H1 (cell line): ENCODE data around the gene NRXN3. TPM values are rescaled to one million over a fixed set of nuclear protein-coding genes. Genes with fewer than 3 reads are reported as not detected.

Experiments used
- CTCF ChIA-PET: fragments of 300-600 bp; sonication (Branson Sonifier 250); formaldehyde crosslinking; loops from one replicate; lab custom pipeline; 2021; ENCODE audit not compliant: partially characterized antibody; lab: Charles Lee
- POLR2A ChIA-PET: fragments of 300-600 bp; sonication (Branson Sonifier 250); formaldehyde crosslinking; loops from one replicate; lab custom pipeline; 2021; ENCODE audit warnings: inconsistent platforms; ENCODE audit not compliant: partially characterized antibody; lab: Charles Lee
- DNase-seq, 2 experiments: peaks; one replicate each; pipeline versions ENCODE4 v3.0.0 to v3.0.0-alpha.2; 2010 to 2022; ENCODE audit warnings: low spot score in 2 of 2, low read depth in 1 of 2, mixed read lengths in 1 of 2
- FAIRE-seq: peaks from 2 replicates; lab custom pipeline; 2011; peaks lifted over from hg19 to GRCh38; lab: Jason Lieb, UNC
- H2AFZ ChIP-seq: 2 replicates; pipeline ENCODE4 v1.8.1; 2012; ENCODE audit warnings: low read length, inconsistent platforms
- H2AK5ac ChIP-seq: 2 replicates; pipeline ENCODE4 v1.6.1; 2013; ENCODE audit warnings: low read depth, low read length
- H2BK120ac ChIP-seq: replicated peaks from 2 replicates; pipeline ENCODE3; 2013; ENCODE audit warnings: low read depth, low read length, inconsistent platforms
- H2BK12ac ChIP-seq: 2 replicates; pipeline ENCODE4 v1.6.1; 2013; ENCODE audit warnings: low read depth, low read length
- H2BK15ac ChIP-seq: 2 replicates; pipeline ENCODE4 v1.6.1; 2013; ENCODE audit warnings: low read length
- H2BK20ac ChIP-seq: 2 replicates; pipeline ENCODE4 v1.6.1; 2013; ENCODE audit warnings: low read length
- H2BK5ac ChIP-seq: 2 replicates; pipeline ENCODE4 v1.6.1; 2013; ENCODE audit warnings: low read depth, low read length
- H3K14ac ChIP-seq: 2 replicates; pipeline ENCODE4 v1.6.1; 2013; ENCODE audit warnings: inconsistent platforms; ENCODE audit not compliant: insufficient read length
- H3K18ac ChIP-seq: 2 replicates; pipeline ENCODE4 v1.6.1; 2013; ENCODE audit warnings: low read length; ENCODE audit errors: extremely low read depth
- H3K23ac ChIP-seq: 2 replicates; pipeline ENCODE4 v1.6.1; 2013; ENCODE audit warnings: inconsistent platforms; ENCODE audit not compliant: insufficient read length
- H3K23me2 ChIP-seq: 2 replicates; pipeline ENCODE4 v1.6.1; 2013; ENCODE audit warnings: low read depth, low read length
- H3K27ac ChIP-seq: 2 replicates; pipeline ENCODE4 v1.6.1; 2011; ENCODE audit warnings: low read depth, low read length, inconsistent platforms
- H3K27me3 ChIP-seq, 4 experiments: replicated peaks in 1 of 4; 1 replicate in 1 of 4; 2 replicates in 3 of 4; pipeline versions ENCODE4 v1.6.1 to v1.8.1; 2011 to 2013; ENCODE audit warnings: low read length in 3 of 4, mild to moderate bottlenecking in 3 of 4, inconsistent platforms in 2 of 4, mixed read lengths in 2 of 4, moderate library complexity in 1 of 4; ENCODE audit not compliant: control insufficient read depth in 3 of 4, insufficient read depth in 3 of 4; ENCODE audit errors: extremely low read depth in 1 of 4
- H3K36me3 ChIP-seq, 4 experiments: 2 replicates each; pipeline versions ENCODE4 v1.6.1 to v1.8.1; 2011 to 2013; ENCODE audit warnings: mild to moderate bottlenecking in 4 of 4, low read length in 3 of 4, moderate library complexity in 2 of 4, control low read depth in 1 of 4, inconsistent platforms in 1 of 4; ENCODE audit not compliant: insufficient read depth in 4 of 4, control insufficient read depth in 2 of 4
- H3K4ac ChIP-seq: replicated peaks from 2 replicates; pipeline ENCODE3; 2013; ENCODE audit warnings: low read length, low read depth, mixed read lengths, inconsistent platforms; ENCODE audit not compliant: insufficient read length
- H3K4me1 ChIP-seq, 4 experiments: replicated peaks in 1 of 4; 1 replicate in 1 of 4; 2 replicates in 3 of 4; pipeline versions ENCODE4 v1.6.1 to v1.8.1; 2011 to 2013; ENCODE audit warnings: low read length in 3 of 4, inconsistent platforms in 2 of 4, mixed read lengths in 1 of 4; ENCODE audit not compliant: insufficient read depth in 4 of 4, control insufficient read depth in 3 of 4
- H3K4me2 ChIP-seq, 2 experiments: 2 replicates each; pipeline versions ENCODE4 v1.6.1 to v1.8.1; 2011 to 2013; ENCODE audit warnings: low read depth in 2 of 2, low read length in 2 of 2, control low read depth in 1 of 2, inconsistent platforms in 1 of 2, mild to moderate bottlenecking in 1 of 2; ENCODE audit not compliant: insufficient read depth in 1 of 2
- H3K4me3 ChIP-seq, 4 experiments: fragments of 200-600, 300-600 bp in 1 of 4; sonication (generic), shearing (Covaris generic), sonication (Bioruptor Twin) in 1 of 4; 2 replicates each; pipeline versions ENCODE4 v1.5.1 to v1.8.1; 2011 to 2016; ENCODE audit warnings: low read length in 4 of 4, low read depth in 3 of 4, control low read depth in 2 of 4, inconsistent platforms in 2 of 4, mild to moderate bottlenecking in 2 of 4, mixed read lengths in 1 of 4, moderate library complexity in 1 of 4; ENCODE audit not compliant: insufficient read depth in 2 of 4; ENCODE audit errors: extremely low read depth in 1 of 4
- H3K56ac ChIP-seq: replicated peaks from 2 replicates; pipeline ENCODE3; 2013; ENCODE audit warnings: low read depth, mild to moderate bottlenecking, mixed read lengths, low read length, inconsistent platforms; ENCODE audit not compliant: insufficient read length
- H3K79me1 ChIP-seq: 2 replicates; pipeline ENCODE4 v1.6.1; 2013; ENCODE audit warnings: low read depth, low read length, control low read depth
- H3K79me2 ChIP-seq, 2 experiments: 2 replicates each; pipeline versions ENCODE4 v1.6.1 to v1.8.1; 2012 to 2013; ENCODE audit warnings: low read length in 2 of 2, mild to moderate bottlenecking in 2 of 2, inconsistent platforms in 1 of 2; ENCODE audit not compliant: insufficient read depth in 2 of 2, control insufficient read depth in 1 of 2
- H3K9ac ChIP-seq, 4 experiments: replicated peaks in 1 of 4; 1 replicate in 1 of 4; 2 replicates in 3 of 4; pipeline versions ENCODE4 v1.6.1 to v1.8.1; 2011 to 2013; ENCODE audit warnings: low read depth in 3 of 4, low read length in 3 of 4, control low read depth in 2 of 4, mild to moderate bottlenecking in 2 of 4, moderate library complexity in 2 of 4, inconsistent platforms in 1 of 4; ENCODE audit errors: extremely low read depth in 1 of 4
- H3K9me3 ChIP-seq, 2 experiments: 2 replicates each; pipeline versions ENCODE4 v1.6.1 to v1.8.1; 2012 to 2013; ENCODE audit warnings: mild to moderate bottlenecking in 2 of 2, moderate library complexity in 2 of 2, control low read depth in 1 of 2, inconsistent platforms in 1 of 2, low read depth in 1 of 2, low read length in 1 of 2, mixed read lengths in 1 of 2; ENCODE audit not compliant: insufficient read depth in 2 of 2
- H4K20me1 ChIP-seq, 2 experiments: replicated peaks in 1 of 2; 2 replicates each; pipeline versions ENCODE3 to v1.8.1; 2011 to 2013; ENCODE audit warnings: inconsistent platforms in 2 of 2, low read length in 2 of 2, mild to moderate bottlenecking in 1 of 2; ENCODE audit not compliant: insufficient read depth in 2 of 2, control insufficient read depth in 1 of 2
- H4K5ac ChIP-seq: 2 replicates; pipeline ENCODE4 v1.6.1; 2013; ENCODE audit warnings: low read length, low read depth, mixed read lengths, inconsistent platforms; ENCODE audit not compliant: insufficient read length
- H4K8ac ChIP-seq: 2 replicates; pipeline ENCODE4 v1.8.0; 2013; ENCODE audit warnings: mild to moderate bottlenecking, moderate library complexity, low read length, inconsistent platforms; ENCODE audit not compliant: insufficient read depth; ENCODE audit errors: extremely low read depth
- H4K91ac ChIP-seq: replicated peaks from 2 replicates; pipeline ENCODE3; 2013; ENCODE audit warnings: low read length, mixed read lengths, inconsistent platforms; ENCODE audit not compliant: insufficient read length
- BCL11A ChIP-seq, 2 experiments: IDR thresholded peaks; one replicate each; pipeline ENCODE4 v1.6.1; 2011; ENCODE audit warnings: low read depth in 2 of 2, low read length in 2 of 2, mild to moderate bottlenecking in 2 of 2
- BRCA1 ChIP-seq: IDR thresholded peaks from 2 replicates; pipeline ENCODE4 v1.6.1; 2012; ENCODE audit warnings: low read depth, low read length, improper control_type of control experiment
- CBX8 ChIP-seq: fragments of 300-800, 300-1000 bp; sonication (generic); IDR thresholded peaks from 2 replicates; pipeline ENCODE4 v1.7.1; 2016; ENCODE audit warnings: low read depth, low read length, borderline replicate concordance
- CEBPB ChIP-seq: IDR thresholded peaks from 2 replicates; pipeline ENCODE4 v1.6.1; 2012; ENCODE audit warnings: low read depth, low read length
- FOSL1 ChIP-seq: IDR thresholded peaks from 2 replicates; pipeline ENCODE4 v1.6.1; 2011; ENCODE audit warnings: mild to moderate bottlenecking, low read depth, low read length, moderate library complexity; ENCODE audit not compliant: insufficient read depth
- GABPA ChIP-seq: IDR thresholded peaks from 2 replicates; pipeline ENCODE4 v1.6.1; 2011; ENCODE audit warnings: mild to moderate bottlenecking, low read length, moderate library complexity, borderline replicate concordance; ENCODE audit not compliant: insufficient read depth
- JUN ChIP-seq: IDR thresholded peaks from 2 replicates; pipeline ENCODE4 v1.6.1; 2011; ENCODE audit warnings: low read depth, mild to moderate bottlenecking, improper control_type of control experiment, low read length
- KDM1A ChIP-seq: fragments of 200-600, 300-600 bp; sonication (generic); IDR thresholded peaks from 2 replicates; pipeline ENCODE4 v1.7.1; 2016; ENCODE audit warnings: mild to moderate bottlenecking, low read length, borderline replicate concordance
- KDM5A ChIP-seq: fragments of 200-600 bp; IDR thresholded peaks from 2 replicates; pipeline ENCODE4 v1.7.1; 2012; ENCODE audit warnings: mild to moderate bottlenecking, low read length, inconsistent platforms, mixed read lengths
- NRF1 ChIP-seq: IDR thresholded peaks from 2 replicates; pipeline ENCODE4 v1.6.1; 2011; ENCODE audit warnings: mild to moderate bottlenecking, low read depth, low read length, improper control_type of control experiment
- POU5F1 ChIP-seq: IDR thresholded peaks from 2 replicates; pipeline ENCODE4 v1.6.1; 2011; ENCODE audit warnings: low read depth, mild to moderate bottlenecking, low read length, moderate library complexity
- RFX5 ChIP-seq: IDR thresholded peaks from 2 replicates; pipeline ENCODE4 v1.6.1; 2011; ENCODE audit warnings: low read depth, low read length, improper control_type of control experiment, borderline replicate concordance
- TAF7 ChIP-seq: optimal IDR thresholded peaks from 2 replicates; pipeline ENCODE3; 2011; ENCODE audit warnings: low read depth, mild to moderate bottlenecking, inconsistent platforms, low read length, moderate library complexity, borderline replicate concordance
- TEAD4 ChIP-seq: IDR thresholded peaks from 2 replicates; pipeline ENCODE4 v1.6.1; 2012; ENCODE audit warnings: low read depth, low read length, inconsistent platforms, mixed read lengths
- polyA plus RNA-seq, 7 experiments: library from polyadenylated mRNA; depleted of rRNA in 3 of 7; stranded (reverse) in 5 of 7; unstranded in 2 of 7; fragments of >200 nt in 5 of 7; fragments of 200-250 nt in 2 of 7; gene quantifications; 1 replicate in 5 of 7; 2 replicates in 1 of 7; 4 replicates in 1 of 7; pipeline versions ENCODE4 v1.2.1 to v1.2.3, GENCODE V29; 2011 to 2013; ENCODE audit warnings: missing spikeins in 2 of 7, mixed read lengths in 2 of 7
- total RNA-seq: library from RNA; stranded (reverse); fragmentation: NEBNext Ultra II Directional; extraction: Animal tissue kit (Norgen Biotek cat#: 25700); gene quantifications from 2 replicates; pipeline ENCODE4 v1.2.1, GENCODE V29; 2021
- TF ChIP-seq, protein P1 (sequence below): IDR thresholded peaks from 2 replicates; pipeline ENCODE4 v1.6.1; 2012; ENCODE audit warnings: inconsistent platforms
- TF ChIP-seq, protein P2 (sequence below): IDR thresholded peaks from 2 replicates; pipeline ENCODE4 v1.6.1; 2011; ENCODE audit warnings: low read depth, mild to moderate bottlenecking, low read length; ENCODE audit not compliant: insufficient read depth

The NRXN3 gene
- total and polyA plus RNA-seq, 2 of the 8 experiments (the other 6 are each of a cell fraction or from before 2014, with no cell fraction given), result 2.6 to 4.1 TPM

DNA sequence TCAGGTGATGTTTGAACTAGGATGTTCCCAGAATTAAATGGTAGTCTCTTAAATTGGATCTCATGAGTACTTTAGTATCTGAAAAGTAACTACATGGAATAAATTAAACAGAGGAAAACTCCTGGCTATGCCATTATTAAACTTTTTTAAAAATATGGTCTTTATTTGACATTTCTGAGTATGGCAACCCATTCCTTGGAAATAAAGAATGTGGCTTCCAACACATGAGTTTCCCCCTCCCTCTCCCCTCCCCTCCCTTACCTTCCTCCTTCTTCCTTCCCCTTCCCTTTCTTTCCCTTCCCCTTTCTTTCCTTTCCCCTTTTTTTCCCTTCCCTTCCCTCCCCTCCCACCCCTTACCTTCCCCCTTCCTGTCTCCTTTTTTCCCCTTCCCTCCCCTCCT is 1100.9 kb downstream of the NRXN3 start:
- H3K56ac ChIP-seq, result no peak overlapping the region
- ChIA-PET CTCF (no interaction called here), POLR2A (no interaction called here)
- H2AK5ac ChIP-seq, result no peak overlapping the region
- H2BK15ac ChIP-seq, result no peak overlapping the region
- no peak overlapping the region for H3K14ac ChIP-seq
- DNase-seq (no peak), FAIRE-seq (no peak)
- no peaks in the 10 kb centered on the region for H3K36me3 ChIP-seq
- H3K4me1 ChIP-seq, result no peaks in the 10 kb centered on the region
- H2BK5ac ChIP-seq, result no peak overlapping the region
- H3K9ac ChIP-seq, result no peak overlapping the region
- H3K23ac ChIP-seq, result no peak overlapping the region
- no peaks in the 10 kb centered on the region for H3K79me1 ChIP-seq
- H3K27ac ChIP-seq, result no peak overlapping the region
- no peak overlapping the region for H2BK120ac ChIP-seq
- no peak overlapping the region for H3K4me3 ChIP-seq
- H3K4me2 ChIP-seq, result no peak overlapping the region
- no peak overlapping the region for H4K5ac ChIP-seq
- no peaks in the 10 kb centered on the region; the same call in 1 of the 2 replicates for H3K23me2 ChIP-seq
- no peaks in the 10 kb centered on the region for H4K20me1 ChIP-seq
- H3K18ac ChIP-seq, result no peak overlapping the region
- no peak overlapping the region for H2BK12ac ChIP-seq
- no peaks in the 10 kb centered on the region for H3K27me3 ChIP-seq
- H3K4ac ChIP-seq, result no peak overlapping the region
- H3K79me2 ChIP-seq, result no peaks in the 10 kb centered on the region
- H2BK20ac ChIP-seq, result no peak overlapping the region
- no peak overlapping the region for H4K91ac ChIP-seq
- H3K9me3 ChIP-seq, result no peaks in the 10 kb centered on the region
- no peak overlapping the region for H2AFZ ChIP-seq
- H4K8ac ChIP-seq, result no peak overlapping the region
- no peak for TF ChIP-seq RFX5
- no peak for TF ChIP-seq FOSL1
- TF ChIP-seq TEAD4, result no peak
- TF ChIP-seq CEBPB, result no peak
- TF ChIP-seq BCL11A (IDR thresholded peaks at IDR 0.05; ENCODE audit: low read depth in 2 of 2, low read length in 2 of 2), result no peak
- no peak for TF ChIP-seq TAF7
- TF ChIP-seq, protein P1, sequence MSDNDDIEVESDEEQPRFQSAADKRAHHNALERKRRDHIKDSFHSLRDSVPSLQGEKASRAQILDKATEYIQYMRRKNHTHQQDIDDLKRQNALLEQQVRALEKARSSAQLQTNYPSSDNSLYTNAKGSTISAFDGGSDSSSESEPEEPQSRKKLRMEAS, result no peak
- TF ChIP-seq CBX8, result no peak
- no peak for TF ChIP-seq GABPA
- TF ChIP-seq BRCA1, result no peak
- TF ChIP-seq JUN, result no peak
- no peak for TF ChIP-seq KDM5A
- TF ChIP-seq KDM1A, result no peak
- TF ChIP-seq POU5F1, result no peak
- TF ChIP-seq NRF1, result no peak
- TF ChIP-seq, protein P2, sequence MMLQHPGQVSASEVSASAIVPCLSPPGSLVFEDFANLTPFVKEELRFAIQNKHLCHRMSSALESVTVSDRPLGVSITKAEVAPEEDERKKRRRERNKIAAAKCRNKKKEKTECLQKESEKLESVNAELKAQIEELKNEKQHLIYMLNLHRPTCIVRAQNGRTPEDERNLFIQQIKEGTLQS, result no peak
